OCI-LY1 (cell line): ENCODE results near the gene DLX3.

ENCODE experiments used
- CTCF ChIP-seq: fragments of 200-600 bp; sonication (generic), shearing (Covaris generic); IDR thresholded peaks from 2 replicates; pipeline ENCODE4 v1.5.1; 2017; ENCODE audit warnings: mild to moderate bottlenecking, antibody characterized with exemption, low read length, moderate library complexity, mixed read lengths
- EZH2 ChIP-seq: fragments of 200-600 bp; sonication (generic), shearing (Covaris generic); IDR thresholded peaks from 2 replicates; pipeline ENCODE4 v1.8.0; 2017; ENCODE audit warnings: borderline replicate concordance, mixed run types, mild to moderate bottlenecking, antibody characterized with exemption, low read length, moderate library complexity, mixed read lengths

GRCh38 chr17:49997301-49997650 lies 2.3 kb upstream of the DLX3 start:
- TF ChIP-seq CTCF (no peak), EZH2 (no peak)
